HepG2 (cell line): ENCODE measurements around the gene ZNF483. TPM values are rescaled to one million over a fixed set of nuclear protein-coding genes. Genes with fewer than 3 reads are reported as not detected.

Source experiments
- AGO2 ChIP-seq: fragments of 200-400 bp; formaldehyde crosslinking; optimal IDR thresholded peaks from 2 replicates; pipeline ENCODE3; 2017; ENCODE audit warnings: mild to moderate bottlenecking, low read depth, low read length, moderate library complexity
- ARID5B ChIP-seq: IDR thresholded peaks from 2 replicates; pipeline ENCODE4 v1.4.0; 2020; ENCODE audit warnings: mild to moderate bottlenecking, missing genetic modification reagents
- CBX2 ChIP-seq, 2 experiments: fragments of 200-600 bp in 1 of 2; sonication (generic); formaldehyde crosslinking in 1 of 2; IDR thresholded peaks; 2 replicates each; pipeline versions ENCODE4 v1.7.0 to v1.8.1; 2018 to 2022; ENCODE audit warnings: low read depth in 2 of 2, low read length in 1 of 2, mild to moderate bottlenecking in 1 of 2, missing genetic modification reagents in 1 of 2
- EED ChIP-seq: sonication (generic); formaldehyde crosslinking; IDR thresholded peaks from 2 replicates; pipeline ENCODE4 v1.5.0; 2020; ENCODE audit warnings: mild to moderate bottlenecking, missing genetic modification reagents
- ELF4 ChIP-seq: sonication (generic); formaldehyde crosslinking; IDR thresholded peaks from 2 replicates; pipeline ENCODE4 v1.5.0; 2020; ENCODE audit warnings: missing genetic modification reagents, mild to moderate bottlenecking, moderate library complexity, borderline replicate concordance
- IKZF5 ChIP-seq: IDR thresholded peaks from 2 replicates; pipeline ENCODE4 v1.6.1; 2018; ENCODE audit warnings: missing genetic modification reagents, mild to moderate bottlenecking, missing compliant biosample characterization
- SIX1 ChIP-seq: sonication (generic); formaldehyde crosslinking; IDR thresholded peaks from 2 replicates; pipeline ENCODE4 v1.4.0; 2020; ENCODE audit warnings: missing genetic modification reagents, borderline replicate concordance
- TAF15 ChIP-seq: fragments of 200-400 bp; formaldehyde crosslinking; IDR thresholded peaks from one replicate; pipeline ENCODE4 v1.6.1; 2018; ENCODE audit warnings: mild to moderate bottlenecking, low read depth, low read length; ENCODE audit not compliant: poor library complexity, severe bottlenecking
- THAP11 ChIP-seq: IDR thresholded peaks from 2 replicates; pipeline ENCODE4 v1.6.1; 2016; ENCODE audit warnings: missing biosample characterization, missing genetic modification reagents
- ZNF331 ChIP-seq: sonication (generic); formaldehyde crosslinking; IDR thresholded peaks from 2 replicates; pipeline ENCODE4 v1.4.0; 2020; ENCODE audit warnings: missing genetic modification reagents
- ZNF446 ChIP-seq: sonication (generic); formaldehyde crosslinking; IDR thresholded peaks from 2 replicates; pipeline ENCODE4 v1.5.0; 2020; ENCODE audit warnings: mild to moderate bottlenecking, missing genetic modification reagents
- ZNF609 ChIP-seq: sonication (generic); formaldehyde crosslinking; IDR thresholded peaks from 2 replicates; pipeline ENCODE4 v1.4.0; 2020; ENCODE audit warnings: mild to moderate bottlenecking, missing genetic modification reagents, borderline replicate concordance
- ZNF619 ChIP-seq: sonication (generic); formaldehyde crosslinking; IDR thresholded peaks from 2 replicates; pipeline ENCODE4 v1.4.0; 2020; ENCODE audit warnings: mild to moderate bottlenecking, missing genetic modification reagents
- polyA plus RNA-seq, 8 experiments: library from polyadenylated mRNA; depleted of rRNA in 3 of 8; stranded (reverse) in 7 of 8; unstranded in 1 of 8; fragments of >200 nt; fragmentation: Illumina TruSeq in 4 of 8; extraction: Trizol in 4 of 8; gene quantifications; 2 replicates each; pipeline versions ENCODE4 v1.2.1 to v1.2.3, GENCODE V29; 2011 to 2016; ENCODE audit warnings: low read depth in 4 of 8, missing spikeins in 1 of 8, mixed read lengths in 1 of 8; ENCODE audit not compliant: insufficient read depth in 1 of 8
- total RNA-seq, 5 experiments: library from RNA; depleted of rRNA; stranded (reverse); fragments of >200 nt; fragmentation: Illumina TruSeq; extraction: Trizol; gene quantifications; 2 replicates each; pipeline ENCODE4 v1.2.3, GENCODE V29; 2016; ENCODE audit warnings: low read depth in 1 of 5

Gene ZNF483
- total and polyA plus RNA-seq, 2 of the 13 experiments (the other 11 are each of a cell fraction or from before 2014, with no cell fraction given), result 2.0 to 9.5 TPM

GRCh38 chr9:111516061-111516465 is 8.9 kb upstream of the ZNF483 start (continued):
- TF ChIP-seq ZNF609 (CRISPR knock-in tag) (no peak), SIX1 (no peak), ZNF331 (CRISPR knock-in tag) (peak; percentile 30; the same call in 1 of the 2 replicates), ZNF619 (no peak), IKZF5 (no peak), THAP11 (CRISPR knock-in tag) (peak; percentile 44; the same call in 1 of the 2 replicates), CBX2 (IDR thresholded peaks at IDR 0.05; ENCODE audit: low read depth, low read length) (no peak), CBX2 (CRISPR knock-in tag; IDR thresholded peaks at IDR 0.05; ENCODE audit: low read depth) (no peak), ZNF446 (CRISPR knock-in tag) (no peak), ELF4 (no peak), ARID5B (CRISPR knock-in tag) (no peak), EED (CRISPR knock-in tag) (no peak), TAF15 (no peak), AGO2 (no peak)
